Activated T-cell treated with anti-CD3 and anti-CD28 coated beads, Interleukin-2, amount 50 U/mL, for 1 hour (primary cell): ENCODE data around the gene RNF175.

Source experiments
- DNase-seq: peaks from one replicate; pipeline ENCODE4 v3.0.0-alpha.2; 2020

RNF175 gene

DNA sequence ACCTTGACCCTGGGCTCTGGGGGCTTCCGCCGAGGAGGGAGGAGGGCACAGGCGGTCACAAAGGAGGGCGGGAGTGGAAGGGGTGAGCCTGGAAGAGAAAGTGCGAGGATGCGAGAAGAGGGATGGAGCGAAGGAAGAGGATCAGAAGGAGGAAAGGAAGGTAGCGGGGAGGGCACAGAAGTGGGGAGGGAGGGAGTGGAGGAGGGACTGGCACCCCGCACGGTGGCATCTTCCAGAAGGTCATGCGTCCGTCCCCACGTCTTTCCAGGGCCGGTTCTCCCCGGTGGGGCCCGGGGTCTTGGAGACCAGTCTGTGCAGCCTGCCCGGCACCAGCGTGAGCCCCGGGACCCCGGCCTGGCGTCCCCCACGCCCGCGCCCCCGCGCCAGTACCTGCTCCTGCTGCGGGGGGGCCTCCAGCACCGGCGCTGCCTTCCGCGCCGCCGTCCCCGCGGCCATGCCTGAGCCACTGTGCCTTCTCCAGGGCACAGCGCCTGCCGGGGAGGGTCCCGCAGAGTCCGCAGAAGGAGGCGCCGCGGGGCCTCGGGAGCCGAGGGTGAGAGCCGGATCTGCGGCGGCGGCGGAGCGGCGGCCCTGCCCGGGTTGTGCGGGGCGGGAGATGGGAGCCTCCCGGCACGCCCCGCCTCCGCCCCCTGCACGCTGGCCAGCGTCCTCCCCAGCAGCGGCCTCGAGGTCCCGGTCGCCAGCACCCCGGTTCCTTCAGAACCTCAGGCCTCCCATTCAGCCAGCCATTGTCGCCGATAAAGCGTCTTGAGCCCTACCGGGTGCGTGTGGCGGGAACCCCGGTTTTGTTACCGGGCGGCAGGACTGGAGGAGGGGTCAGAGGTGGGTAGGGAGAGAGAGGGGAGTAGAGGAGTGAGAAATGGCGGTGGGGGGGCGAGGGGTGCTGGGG lies at the start of gene RNF175:
TSS of gene RNF175 (minus strand) at position 618 of the 910 bp plus-strand sequence. CDS start at position 456, 162 bp downstream.
- peak; percentile 37 for DNase-seq

DNA sequence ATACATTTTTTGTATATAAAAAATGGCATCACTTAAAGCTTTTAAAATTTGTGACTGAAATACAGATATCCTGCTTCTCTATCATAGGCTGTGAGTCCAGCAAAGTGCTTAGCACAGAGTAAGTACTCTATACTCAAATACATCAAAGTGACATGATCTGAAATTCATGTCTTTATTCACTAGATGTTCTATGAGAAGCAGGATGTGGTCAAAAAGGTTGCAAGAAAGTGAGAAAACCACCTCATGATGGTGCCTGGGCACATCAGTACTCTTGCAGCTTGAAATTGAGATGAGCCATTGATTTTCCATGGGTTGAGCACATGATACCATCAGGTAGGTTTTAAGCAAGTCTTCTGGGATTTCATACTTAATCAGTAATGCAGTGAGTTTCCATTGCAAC lies 49.5 kb upstream of the RNF175 start:
- no peak for DNase-seq

DNA sequence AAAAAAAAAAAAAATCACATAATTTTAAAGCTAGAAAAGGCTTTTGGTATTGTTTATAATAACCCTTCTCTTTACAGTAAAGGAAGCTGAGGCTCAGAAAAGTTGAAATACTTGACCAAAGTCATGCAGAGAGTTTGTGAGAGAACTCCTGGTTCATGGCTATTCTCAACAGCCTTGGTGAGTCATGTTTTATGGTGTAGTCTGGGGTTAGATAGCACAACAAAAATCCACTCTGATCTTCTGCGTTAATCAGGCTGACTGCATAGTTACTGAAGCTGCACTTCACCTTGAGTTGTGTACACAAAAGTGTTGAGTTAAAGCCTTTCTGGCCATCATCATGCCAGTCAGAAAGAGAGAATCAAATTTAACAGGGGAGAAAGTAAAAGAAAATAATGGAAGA lies 48.4 kb upstream of the RNF175 start:
- DNase-seq: no peak

DNA sequence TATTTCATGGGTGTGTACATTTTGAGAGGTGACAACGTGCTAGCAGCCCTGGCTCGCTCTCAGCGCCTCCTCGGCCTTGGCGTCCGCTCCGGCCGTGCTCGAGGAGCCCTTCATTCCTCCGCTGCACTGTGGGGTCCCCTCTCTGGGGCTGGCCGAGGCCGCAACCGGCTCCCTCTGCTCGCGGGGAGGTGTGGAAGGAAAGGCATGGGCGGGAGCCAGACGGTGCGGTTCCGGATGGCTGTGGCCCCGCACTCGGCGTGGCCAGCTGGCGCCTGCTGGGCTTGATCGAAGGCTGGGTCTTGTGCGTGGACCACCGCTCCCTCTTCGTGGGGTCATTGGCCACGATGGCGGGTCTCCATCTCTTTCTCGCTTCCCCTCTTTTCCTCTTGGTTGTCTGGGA lies 46.2 kb upstream of the RNF175 start:
- DNase-seq: no peak

DNA sequence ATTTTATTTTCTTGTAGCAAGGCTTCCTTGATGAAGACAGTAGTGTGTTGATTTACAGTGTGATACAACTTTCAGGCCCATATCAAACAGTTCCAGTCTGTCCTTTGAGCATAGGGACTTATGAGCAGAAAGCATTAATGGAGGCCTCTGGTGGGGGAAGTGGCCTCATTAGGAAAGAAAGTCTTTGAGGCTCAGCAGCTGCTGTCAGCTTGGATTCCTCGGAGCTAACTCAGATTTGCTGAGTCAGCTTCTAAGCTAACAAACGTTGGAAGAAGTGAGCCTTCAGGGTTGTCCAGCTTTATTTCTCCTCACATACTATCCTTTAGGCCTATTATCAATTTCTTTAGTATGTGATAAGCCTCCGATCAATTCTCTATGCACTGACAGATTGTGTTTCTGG lies 44.9 kb upstream of the RNF175 start:
- no peak for DNase-seq

DNA sequence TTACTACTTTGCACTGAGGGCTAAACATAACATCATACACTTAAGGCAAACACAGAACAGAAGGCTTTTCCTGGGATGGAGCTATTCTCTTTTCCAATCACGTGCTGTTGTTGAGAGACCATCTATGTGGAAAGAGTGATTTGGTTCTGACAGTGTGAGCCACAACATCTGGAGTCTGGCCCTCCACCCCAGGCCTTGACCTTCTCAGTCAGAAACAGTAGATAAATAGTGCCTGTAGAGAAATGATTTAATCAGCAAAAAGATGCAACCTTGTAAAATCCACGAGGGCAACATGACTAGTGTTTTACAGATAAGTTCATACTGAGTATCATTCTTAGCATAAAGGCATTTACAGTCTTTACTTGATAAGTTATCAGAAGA lies 39.9 kb upstream of the RNF175 start:
- DNase-seq: no peak

DNA sequence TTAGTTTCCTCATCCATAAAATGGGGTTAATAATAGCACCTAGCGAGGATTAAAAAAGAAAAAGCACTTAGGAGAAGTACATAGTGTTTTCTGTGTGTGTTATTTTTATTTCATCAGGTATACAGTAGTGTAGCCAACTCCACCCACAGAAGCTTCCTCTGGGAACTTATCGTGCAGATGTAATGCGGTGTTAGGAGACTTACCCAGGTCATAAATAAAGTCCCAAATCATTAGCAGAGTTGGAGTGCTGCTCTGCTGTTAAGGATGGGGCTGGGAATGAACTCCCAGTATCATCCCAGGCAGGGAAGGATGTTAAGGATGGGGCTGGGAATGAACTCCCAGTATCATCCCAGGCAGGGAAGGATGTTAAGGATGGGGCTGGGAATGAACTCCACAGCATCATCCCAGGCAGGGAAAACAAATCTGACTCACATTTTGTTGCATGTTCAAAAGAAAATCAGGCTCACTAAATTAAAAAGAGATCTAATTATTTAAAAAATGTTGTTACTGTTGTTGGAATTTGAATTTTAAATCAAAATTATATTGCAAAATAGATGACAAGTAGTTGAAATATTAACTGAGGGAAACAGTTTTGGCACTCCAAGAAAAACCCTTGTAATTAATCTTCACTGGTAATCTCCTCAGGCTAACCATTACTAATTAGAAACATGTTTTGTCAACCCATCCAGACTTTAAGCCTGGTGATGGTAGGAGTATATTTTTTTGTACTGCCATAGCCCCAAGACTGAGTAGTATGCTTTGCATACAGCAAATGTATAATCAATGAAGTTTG lies 39.3 kb upstream of the RNF175 start:
- no peak for DNase-seq

DNA sequence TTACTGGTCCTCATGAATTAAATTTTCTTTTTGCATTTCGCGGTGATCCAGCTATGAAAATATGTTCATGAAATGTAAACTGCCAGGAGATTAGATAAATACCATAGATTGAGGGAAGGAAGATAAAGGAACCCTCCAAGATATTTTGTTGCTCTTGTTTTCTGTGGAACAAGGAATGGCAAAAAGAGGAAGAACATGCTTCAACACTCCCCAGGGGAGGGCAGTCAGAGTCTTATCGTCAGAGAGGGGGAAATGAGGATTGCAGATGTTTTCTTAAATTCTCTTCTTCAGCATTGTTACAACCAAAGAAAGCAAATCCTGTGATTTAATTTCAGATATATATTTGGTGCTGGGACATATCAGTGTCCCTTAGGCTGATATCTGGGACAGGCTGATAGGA lies 38.6 kb upstream of the RNF175 start:
- no peak for DNase-seq

DNA sequence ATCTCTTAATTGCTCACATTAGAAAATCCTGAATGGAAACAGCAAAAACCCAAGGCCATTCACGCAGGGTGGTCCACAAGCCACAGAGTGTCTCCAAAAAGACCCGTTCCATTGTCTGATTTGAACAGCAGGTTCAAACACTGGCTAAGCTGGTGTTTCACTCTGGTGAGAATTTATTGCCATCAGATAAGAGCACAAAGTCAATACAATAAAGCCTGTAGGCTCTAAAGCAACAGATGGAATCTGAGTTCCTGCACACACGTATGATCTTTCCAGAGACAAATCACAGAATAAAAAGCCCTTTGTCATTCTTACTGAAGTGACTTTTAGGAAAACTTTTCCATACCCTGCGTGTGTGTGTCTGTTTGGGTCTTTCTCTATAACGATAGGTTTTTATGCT lies 34.2 kb upstream of the RNF175 start:
- DNase-seq: no peak

DNA sequence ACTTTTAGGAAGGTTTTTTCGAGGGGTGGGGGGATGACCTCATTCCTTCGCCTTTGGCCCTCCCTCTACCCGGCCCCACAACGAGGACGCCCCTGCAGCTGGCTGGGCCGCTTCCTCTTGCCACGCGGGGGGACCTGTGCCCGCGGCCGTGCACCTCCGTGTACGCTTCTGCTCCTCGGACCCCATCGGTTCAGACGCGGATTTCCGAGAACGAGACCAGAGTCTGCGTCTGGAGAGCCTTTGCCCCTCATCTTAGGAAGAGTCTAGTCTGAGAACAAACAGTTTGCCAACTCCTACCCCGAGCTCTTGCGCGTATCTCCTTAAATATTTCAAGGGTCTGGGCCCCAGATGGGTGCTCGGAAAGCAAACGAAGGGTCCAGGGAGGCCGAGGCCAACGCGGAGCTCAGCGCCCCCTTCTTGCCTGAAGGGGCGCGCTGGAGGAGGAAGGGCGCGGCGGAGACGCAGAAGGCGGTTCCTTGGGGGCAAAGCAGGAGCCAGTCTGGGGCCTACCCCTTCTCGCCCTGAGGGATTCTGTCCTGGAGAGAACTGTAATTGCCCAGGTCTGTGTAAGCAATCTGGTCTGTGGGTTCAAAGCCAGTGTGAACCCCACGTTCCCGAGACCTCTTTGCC lies 32.9 kb upstream of the RNF175 start:
- DNase-seq: no peak

DNA sequence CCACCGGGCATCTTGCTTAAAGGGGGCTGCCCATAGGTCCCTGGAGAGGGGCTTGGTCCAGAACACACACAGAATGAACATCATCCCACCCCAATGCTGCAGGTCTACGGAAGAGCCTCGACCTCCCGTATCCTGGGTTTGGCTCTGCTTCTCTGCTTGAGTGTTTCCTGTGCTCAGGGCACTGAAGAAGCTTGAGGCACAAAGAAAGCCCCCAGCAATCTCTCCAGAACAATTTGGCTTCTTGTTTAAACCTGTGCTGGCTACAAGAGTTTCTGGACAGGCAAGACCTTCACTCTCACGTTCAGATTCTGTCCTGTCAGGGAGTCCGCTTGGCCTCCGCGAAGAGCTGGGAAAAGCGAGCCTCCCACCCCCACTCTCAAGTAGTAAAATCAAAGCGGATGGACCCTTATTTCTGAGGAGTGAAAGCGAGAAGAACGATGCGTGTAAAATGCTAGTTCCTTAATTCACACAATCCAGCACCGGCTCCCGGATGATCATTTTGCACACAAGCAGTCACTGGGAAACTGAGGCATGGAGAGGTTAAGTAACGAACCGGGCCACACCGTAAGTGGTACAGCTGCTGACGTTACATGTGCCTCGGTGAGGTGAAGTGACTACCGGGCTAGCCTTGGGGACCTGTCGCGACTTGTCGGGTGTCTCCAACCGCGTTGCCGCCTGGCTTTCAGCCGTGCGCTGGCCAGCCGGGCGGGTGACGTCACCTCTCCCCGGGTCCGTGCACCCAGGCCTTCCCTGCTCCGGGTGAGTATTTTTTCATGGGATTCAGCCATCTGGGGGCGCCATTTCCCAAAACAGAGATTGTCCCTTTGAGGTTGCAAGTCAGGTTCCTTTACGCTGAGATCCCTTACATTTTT lies 32.2 kb upstream of the RNF175 start:
- DNase-seq: peak; percentile 38

DNA sequence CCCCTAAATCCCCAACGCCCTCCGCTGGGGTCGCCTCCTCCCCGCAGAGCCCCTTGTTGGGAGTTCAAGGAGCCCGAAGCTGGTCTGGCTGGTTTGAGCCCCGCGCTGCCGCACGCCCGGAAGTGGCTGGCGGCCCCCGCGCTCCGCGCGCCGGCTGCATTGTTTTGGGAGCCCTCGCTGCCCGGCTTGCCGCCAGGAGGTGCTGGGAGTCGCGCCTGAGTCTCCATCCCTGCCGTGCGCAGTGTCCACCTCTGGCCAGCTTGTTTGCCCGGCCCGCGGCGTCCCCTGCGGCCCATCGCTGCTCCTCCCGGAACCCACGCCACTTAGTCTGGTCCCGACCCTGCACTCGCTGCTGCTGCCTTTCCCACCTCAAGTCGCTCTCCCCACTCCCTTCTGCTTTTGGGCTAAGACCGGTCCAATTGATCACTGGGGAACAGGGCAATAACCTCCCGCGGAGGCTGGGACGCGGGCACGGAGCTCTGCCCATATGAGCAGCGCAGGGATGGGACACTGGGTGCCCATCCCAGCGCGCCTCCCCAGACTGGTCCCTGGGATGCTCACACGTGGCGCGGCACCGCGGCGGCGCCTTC lies 31.2 kb upstream of the RNF175 start:
- DNase-seq: peak; percentile 37

DNA sequence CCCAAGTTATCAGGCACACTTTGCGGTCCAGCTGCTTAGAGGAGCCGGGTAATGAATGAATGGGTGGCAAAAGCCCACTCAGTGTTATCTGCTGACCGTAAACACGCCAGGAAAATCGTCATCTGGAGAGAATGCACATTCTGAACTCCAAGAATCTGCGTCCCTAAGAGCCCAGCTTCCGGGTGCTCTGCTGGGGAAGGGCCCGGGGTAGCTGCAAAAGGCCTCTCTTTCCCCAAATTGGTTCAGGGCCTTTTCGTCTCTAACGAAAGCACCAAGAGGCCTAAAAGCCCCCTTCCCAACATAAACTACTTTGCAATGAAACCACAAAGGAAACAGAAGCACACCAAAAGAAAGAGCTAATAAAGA lies 30.7 kb upstream of the RNF175 start:
- no peak for DNase-seq

DNA sequence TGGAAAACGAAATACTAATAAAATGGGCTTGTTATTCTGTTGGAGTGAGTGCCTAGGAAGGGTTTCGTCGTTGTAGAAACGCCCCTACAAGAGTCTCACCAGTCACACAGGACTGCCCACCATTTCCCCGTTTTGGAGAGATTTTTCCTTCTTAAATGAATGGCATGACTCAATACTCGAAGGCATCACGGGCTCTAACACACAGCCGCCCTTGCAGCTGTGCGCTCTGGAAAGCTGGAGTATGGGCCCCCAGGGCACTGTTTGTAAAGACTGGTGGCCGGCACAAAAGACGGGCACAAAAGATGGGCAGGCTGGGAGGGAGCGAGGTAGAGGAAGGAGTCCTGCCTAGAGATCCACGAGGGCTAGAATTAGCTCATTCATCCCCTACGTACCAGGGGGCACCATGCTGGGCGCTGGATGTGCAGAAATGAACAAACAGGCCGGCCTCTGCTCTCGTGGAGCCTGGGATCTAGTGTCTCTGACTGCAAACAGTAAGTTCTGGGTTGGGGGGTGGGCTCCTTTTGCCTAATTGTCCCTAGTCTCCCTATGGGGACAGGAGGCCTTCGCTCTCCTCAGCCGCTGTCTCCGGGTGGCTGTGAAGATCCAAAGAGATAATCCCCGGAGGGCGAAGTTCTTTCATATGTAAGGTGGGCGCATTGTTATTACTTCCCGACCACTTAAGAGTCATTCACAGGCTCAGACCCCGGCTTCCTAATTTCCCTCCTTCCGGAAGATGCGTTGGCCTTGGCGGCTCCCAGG lies 30.1 kb upstream of the RNF175 start:
- no peak for DNase-seq

DNA sequence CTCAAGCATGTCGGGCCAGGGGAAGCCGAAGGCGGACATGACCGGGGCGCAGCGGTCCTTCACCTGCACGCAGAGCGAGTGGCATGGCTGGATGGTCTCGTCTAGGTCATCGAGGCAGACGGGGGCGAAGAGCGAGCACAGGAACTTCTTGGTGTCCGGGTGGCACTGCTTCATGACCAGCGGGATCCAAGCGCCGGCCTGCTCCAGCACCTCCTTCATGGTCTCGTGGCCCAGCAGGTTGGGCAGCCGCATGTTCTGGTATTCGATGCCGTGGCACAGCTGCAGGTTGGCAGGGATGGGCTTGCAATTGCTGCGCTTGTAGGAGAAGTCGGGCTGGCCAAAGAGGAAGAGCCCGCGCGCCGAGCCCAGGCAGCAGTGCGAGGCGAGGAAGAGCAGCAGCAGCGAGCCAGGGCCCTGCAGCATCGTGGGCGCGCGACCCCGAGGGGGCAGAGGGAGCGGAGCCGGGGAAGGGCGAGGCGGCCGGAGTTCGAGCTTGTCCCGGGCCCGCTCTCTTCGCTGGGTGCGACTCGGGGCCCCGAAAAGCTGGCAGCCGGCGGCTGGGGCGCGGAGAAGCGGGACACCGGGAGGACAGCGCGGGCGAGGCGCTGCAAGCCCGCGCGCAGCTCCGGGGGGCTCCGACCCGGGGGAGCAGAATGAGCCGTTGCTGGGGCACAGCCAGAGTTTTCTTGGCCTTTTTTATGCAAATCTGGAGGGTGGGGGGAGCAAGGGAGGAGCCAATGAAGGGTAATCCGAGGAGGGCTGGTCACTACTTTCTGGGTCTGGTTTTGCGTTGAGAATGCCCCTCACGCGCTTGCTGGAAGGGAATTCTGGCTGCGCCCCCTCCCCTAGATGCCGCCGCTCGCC lies 28.8 kb upstream of the RNF175 start, which contains the start of gene SFRP2:
TSS of gene SFRP2 (minus strand) at position 671 of the 864 bp plus-strand sequence. CDS start at position 423, 248 bp downstream.
- no peak for DNase-seq

DNA sequence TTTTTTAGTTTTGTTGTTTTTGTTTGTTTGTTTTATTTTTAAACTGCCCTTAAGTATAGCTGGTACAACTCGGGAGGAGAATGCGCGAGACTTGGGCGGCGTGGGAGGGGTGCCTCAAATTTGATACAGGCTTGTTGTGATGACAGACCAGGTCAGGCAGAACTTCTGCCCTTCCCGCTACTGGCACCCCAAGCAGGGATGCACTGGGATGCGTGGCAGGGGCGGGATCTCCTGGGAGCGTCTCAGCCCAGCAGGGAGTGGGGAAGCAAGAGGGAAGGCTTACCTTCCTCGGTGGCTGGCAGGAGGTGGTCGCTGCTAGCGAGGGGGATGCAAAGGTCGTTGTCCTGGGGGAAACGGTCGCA lies 28.2 kb upstream of the RNF175 start:
- DNase-seq: no peak

DNA sequence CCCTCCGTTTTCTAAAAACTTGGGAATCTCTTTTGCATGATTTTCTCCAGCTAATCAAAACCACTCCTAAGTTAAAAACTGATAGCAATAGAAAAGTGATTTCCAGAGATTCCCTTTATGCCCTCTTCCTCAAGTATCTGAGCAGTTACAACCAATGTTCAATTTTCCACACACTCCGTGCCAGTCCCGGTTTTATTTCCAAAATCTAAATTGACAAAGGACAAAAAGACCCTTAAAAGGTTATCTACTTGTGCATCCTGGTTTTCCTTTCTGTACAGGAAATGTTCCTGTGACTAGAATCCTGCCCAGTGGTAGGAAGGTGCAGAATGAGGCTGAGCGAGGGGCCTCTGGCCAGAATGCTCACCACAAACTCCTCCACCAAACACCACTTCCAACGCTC lies 27.8 kb upstream of the RNF175 start:
- DNase-seq: no peak

DNA sequence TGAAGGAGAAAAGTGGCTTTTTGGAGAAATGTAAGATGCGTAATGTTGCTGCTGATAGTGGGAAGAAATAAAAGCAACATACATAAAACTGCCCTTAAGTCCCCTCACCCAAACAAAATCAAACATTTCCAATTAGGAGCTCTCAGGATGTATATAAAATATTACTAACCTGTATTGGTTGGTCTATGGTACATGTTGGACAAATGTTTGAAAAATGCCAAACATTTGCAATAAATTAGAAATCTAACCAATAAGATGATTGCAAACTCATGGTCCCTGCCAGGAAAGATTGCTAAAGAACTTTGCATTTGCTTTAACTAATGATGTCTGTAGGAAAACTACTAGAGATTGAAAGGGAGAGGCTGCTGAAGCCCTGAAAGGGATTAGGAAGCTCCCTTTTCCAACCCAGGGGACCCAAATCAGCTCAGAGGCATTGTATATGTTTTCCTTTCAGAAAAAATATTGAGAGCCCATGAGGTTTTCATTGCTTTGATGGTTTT lies 27.3 kb upstream of the RNF175 start:
- no peak for DNase-seq

DNA sequence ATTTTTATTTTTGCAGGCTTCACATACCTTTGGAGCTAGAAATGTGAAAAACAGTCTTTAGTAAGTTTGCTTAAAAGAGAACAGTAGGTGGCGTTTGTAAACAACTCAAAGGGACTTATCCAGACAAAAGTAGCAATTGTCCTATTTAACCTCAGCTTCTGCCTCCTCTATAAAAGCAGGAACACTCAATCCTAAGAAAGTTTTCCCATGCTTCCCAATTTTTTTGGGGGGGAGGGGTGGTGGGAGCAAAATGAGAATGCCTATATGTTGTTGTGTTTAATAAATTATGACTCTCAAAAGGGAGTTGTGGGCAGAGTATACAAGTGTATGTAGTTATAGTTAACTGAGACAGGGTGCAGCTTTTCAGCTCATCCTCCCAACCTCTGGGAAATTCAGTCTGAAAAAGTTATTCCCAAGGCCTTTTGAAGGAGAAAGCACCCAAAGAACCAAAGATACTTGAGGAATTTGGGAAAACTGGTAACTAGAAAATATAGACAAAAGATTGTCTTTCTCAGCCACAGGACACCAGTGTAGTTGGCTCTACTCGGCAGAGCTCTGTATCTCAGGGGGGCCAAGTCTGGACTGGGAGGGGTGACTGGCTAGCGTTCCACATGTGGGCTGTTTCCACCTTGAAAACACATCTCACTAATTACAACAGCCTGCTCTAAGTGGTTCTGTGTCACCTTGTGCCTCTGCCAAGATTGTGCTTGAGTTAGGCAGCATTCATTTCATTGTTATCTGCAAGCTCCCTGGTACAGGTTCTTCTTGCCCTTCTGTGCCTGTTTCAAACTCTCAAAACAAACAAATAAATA lies 26.3 kb upstream of the RNF175 start:
- DNase-seq: no peak
